AG09309 (cell line): Measurements from ENCODE around the gene HS2ST1.

ENCODE experiments used
- DNase-seq: peaks from one replicate; pipeline ENCODE4 v3.0.0-alpha.2; 2010; ENCODE audit warnings: low read depth
- H3K4me3 ChIP-seq: 2 replicates; pipeline ENCODE4 v1.5.1; 2011; ENCODE audit warnings: mild to moderate bottlenecking, low read depth, low read length, moderate library complexity; ENCODE audit not compliant: control insufficient read depth
- TF ChIP-seq, protein P1 (sequence below): IDR thresholded peaks from 2 replicates; pipeline ENCODE4 v1.5.1; 2011; ENCODE audit warnings: mild to moderate bottlenecking, low read depth, low read length, inconsistent platforms; ENCODE audit not compliant: insufficient read depth, control insufficient read depth; ENCODE audit errors: missing control alignments

Gene HS2ST1

DNA sequence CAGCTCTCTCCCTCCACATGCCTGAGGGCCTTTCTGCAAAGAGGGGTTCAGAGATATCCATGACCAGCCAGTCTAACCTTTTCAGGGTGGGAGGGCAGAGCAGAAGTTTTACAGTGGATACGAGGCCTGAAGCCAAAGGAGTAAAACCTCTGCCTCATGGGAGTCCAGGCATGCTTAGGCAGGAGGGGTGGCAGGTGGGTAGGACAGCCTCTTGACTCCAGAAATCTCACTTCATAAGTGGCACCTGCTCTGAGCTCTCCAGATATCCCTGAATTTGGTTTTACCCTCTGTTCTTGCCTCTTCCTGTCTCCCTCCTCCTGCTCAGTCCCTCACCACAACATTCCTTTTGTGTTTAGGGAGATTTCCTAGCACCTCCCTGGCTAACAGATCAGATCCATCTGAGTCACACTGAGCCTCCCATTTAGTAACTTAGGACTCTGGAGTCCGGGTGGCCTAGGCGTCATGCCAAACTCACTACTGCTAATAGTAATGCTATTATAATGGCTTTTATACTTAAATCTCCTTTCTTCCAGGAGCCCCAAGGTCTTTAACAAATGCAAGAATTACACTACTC lies 201.0 kb downstream of the HS2ST1 start:
- peak; percentile 69 for DNase-seq
- TF ChIP-seq, protein P1, sequence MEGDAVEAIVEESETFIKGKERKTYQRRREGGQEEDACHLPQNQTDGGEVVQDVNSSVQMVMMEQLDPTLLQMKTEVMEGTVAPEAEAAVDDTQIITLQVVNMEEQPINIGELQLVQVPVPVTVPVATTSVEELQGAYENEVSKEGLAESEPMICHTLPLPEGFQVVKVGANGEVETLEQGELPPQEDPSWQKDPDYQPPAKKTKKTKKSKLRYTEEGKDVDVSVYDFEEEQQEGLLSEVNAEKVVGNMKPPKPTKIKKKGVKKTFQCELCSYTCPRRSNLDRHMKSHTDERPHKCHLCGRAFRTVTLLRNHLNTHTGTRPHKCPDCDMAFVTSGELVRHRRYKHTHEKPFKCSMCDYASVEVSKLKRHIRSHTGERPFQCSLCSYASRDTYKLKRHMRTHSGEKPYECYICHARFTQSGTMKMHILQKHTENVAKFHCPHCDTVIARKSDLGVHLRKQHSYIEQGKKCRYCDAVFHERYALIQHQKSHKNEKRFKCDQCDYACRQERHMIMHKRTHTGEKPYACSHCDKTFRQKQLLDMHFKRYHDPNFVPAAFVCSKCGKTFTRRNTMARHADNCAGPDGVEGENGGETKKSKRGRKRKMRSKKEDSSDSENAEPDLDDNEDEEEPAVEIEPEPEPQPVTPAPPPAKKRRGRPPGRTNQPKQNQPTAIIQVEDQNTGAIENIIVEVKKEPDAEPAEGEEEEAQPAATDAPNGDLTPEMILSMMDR, result no peak
- no peak overlapping the region for H3K4me3 ChIP-seq

DNA sequence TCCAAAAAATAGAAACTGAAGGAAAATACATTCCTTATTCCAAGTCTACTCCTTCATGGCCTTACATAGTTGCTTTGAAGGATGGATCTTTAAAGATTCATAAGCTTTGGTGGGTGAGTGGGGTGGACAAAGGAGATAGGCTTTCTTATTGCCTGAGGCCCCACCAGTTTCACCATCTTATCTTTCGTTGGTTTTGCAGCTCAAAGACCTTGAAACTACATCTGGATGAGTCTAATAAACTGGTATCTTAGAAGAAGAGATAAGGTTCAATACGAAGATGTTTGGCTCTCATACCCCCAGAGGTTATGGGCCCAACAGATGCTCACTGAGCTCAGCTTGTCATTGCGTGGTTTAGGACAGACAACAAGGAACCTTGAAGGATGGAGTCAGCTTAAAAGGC lies 201.5 kb downstream of the HS2ST1 start:
- H3K4me3 ChIP-seq, result no peak overlapping the region
- TF ChIP-seq, protein P1, result no peak
- DNase-seq, result no peak

DNA sequence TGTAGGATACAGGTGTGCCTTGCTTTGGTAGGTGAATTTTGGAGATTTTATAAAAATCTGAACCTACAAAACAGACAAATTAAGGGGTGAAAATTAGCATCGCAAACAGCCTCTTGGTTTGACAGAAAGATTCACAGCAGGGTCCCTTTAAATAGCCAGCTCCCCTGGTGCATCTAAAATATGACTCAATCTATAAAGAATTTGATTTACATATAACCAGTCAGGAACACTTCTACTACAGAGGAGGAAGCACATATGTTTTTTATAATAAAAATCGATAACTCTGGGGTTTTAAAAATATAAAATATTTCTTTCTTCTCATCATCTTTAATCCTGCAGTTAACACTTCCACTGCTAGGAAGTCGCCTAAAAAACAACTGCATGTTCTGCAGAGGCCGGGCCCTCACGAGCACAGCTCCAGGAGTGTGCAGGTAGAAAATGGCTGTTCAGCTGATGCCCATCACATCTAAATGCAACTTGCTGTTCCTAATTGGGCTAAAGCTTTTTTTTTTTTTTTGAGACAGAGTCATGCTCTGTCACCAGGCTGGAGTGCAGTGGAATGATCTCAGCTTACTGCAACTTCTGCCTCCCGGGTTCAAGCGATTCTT lies 203.4 kb downstream of the HS2ST1 start:
- DNase-seq, result no peak
- H3K4me3 ChIP-seq, result no peak overlapping the region
- TF ChIP-seq, protein P1, result no peak

DNA sequence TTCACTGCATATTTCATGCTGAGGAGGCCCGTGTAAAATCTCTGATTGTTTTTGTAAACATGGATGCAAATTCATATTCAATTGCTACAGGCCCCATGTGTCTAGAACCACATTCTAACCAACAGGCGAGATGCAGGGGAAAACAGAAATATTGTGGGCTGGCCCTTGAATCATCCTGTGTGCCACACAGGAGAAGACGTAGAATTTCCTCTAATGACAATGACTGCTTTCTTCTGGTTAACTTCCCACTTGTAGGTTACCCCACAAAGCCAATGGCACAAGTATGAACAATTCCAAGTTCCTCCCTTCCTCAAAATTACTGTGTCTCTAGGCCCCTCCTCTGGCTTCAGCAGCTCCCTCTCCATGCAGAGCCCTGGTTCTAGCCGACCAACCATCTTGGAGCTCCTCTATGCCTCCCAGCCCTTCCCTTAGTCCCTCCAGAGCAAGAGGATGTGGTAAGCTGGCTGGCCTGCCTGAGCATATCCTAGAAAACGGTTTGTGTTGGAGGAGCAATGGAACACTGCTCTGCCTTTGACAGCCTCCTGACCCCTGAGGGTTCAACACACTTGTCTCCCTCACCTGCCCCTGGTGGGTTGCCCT lies 205.2 kb downstream of the HS2ST1 start:
- TF ChIP-seq, protein P1, result no peak
- no peak for DNase-seq
- no peak overlapping the region for H3K4me3 ChIP-seq

DNA sequence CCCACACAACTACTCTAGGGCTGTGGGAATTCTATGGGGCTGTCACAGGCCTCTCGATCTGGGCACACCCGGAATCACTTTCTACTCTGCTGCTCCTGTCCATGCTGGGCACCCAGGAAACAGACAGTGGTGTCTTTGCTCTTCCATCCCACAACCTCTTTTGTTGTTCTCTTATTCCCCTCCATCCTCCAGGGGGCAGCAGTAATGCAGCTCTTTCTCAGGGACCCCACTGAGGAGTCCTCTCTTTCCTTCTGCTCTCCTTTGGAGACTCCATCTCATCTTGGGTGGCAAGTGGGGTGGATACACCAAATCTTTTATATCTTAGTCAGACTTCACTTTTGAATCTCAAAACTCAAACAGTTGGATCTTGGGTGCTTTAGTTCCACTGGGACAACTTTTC lies 206.3 kb downstream of the HS2ST1 start:
- H3K4me3 ChIP-seq, result no peak overlapping the region
- DNase-seq, result no peak
- TF ChIP-seq, protein P1, result peak; percentile 35

DNA sequence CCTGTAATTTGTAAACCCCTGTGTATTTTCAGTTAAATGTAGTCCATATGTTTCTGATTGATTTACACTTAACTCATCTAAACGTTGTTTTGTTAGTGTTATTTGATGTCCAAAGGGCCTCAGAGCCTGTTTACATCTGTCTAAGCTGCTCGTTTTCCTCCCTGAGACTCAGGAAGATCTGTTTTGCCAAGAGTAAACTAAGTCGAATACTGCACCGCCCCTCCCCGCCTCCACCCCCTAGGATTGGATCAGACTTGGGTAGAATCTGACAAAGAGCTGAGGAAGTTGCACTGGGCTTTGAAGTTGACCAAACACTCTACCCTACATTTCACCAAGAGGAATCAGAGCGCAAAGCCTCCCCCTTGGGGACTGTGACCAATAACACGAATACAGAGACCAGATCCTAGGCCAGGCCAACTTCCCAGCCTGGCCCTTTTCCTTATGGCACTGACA lies 207.3 kb downstream of the HS2ST1 start:
- DNase-seq, result no peak
- TF ChIP-seq, protein P1, result no peak
- no peak overlapping the region for H3K4me3 ChIP-seq
